ENCODE measurements around the gene COL11A1.
A peak's percentile ranks its signal among the peaks of the same experiment; 100 is the strongest.

COL11A1 gene

GRCh38 chr1:103111926-103112325, 3.6 kb upstream of the COL11A1 start:
- H3K4me1 ChIP-seq (ENCODE audit: control insufficient read depth, insufficient read depth, low read length): peaks cover 3% of the 10 kb centered on the region

GRCh38 chr1:103110701-103111100, 2.4 kb upstream of the COL11A1 start:
- H3K27ac ChIP-seq (ENCODE audit: low read depth, low read length): no peak overlapping the region
- H3K4me3 ChIP-seq (ENCODE audit: low read length): no peak overlapping the region
- H3K4me1 ChIP-seq (ENCODE audit: control insufficient read depth, insufficient read depth, low read length): peaks cover 3% of the 10 kb centered on the region
- H3K36me3 ChIP-seq (ENCODE audit: control insufficient read depth, insufficient read depth, low read length): no peaks in the 10 kb centered on the region
- no peak overlapping the region for H3K9ac ChIP-seq (ENCODE audit: low read length)
- H3K27me3 ChIP-seq (ENCODE audit: control insufficient read depth, insufficient read depth, low read length): no peaks in the 10 kb centered on the region

More at GRCh38 chr1:103111926-103112325, 3.6 kb upstream of the COL11A1 start:
- Histone ChIP-seq H3K27ac (ENCODE audit: low read depth, low read length) (no peak overlapping the region), H3K4me3 (ENCODE audit: low read length) (no peak overlapping the region), H3K36me3 (ENCODE audit: control insufficient read depth, insufficient read depth, low read length) (no peaks in the 10 kb centered on the region), H3K27me3 (ENCODE audit: control insufficient read depth, insufficient read depth, low read length) (no peaks in the 10 kb centered on the region), H3K9ac (ENCODE audit: low read length) (no peak overlapping the region)

- Histone ChIP-seq H3K4me3 (ENCODE audit: low read length) (no peak overlapping the region), H3K27me3 (ENCODE audit: control insufficient read depth, insufficient read depth, low read length) (no peaks in the 10 kb centered on the region), H3K36me3 (ENCODE audit: control insufficient read depth, insufficient read depth, low read length) (no peaks in the 10 kb centered on the region)
Observed at GRCh38 chr1:103109311-103109920, 1.1 kb upstream of the COL11A1 start.

GRCh38 chr1:103107741-103108375, 464 bp downstream of the COL11A1 start:
- Histone ChIP-seq H3K9ac (ENCODE audit: low read length) (no peak overlapping the region), H3K27ac (ENCODE audit: low read depth, low read length) (no peak overlapping the region), H3K27me3 (ENCODE audit: control insufficient read depth, insufficient read depth, low read length) (no peaks in the 10 kb centered on the region), H3K4me3 (ENCODE audit: low read length) (peak overlapping the region; percentile 60), H3K4me1 (ENCODE audit: control insufficient read depth, insufficient read depth, low read length) (peaks cover 3% of the 10 kb centered on the region), H3K36me3 (ENCODE audit: control insufficient read depth, insufficient read depth, low read length) (no peaks in the 10 kb centered on the region)

More at GRCh38 chr1:103109311-103109920, 1.1 kb upstream of the COL11A1 start:
- H3K27ac ChIP-seq (ENCODE audit: low read depth, low read length): no peak overlapping the region
- no peak overlapping the region for H3K9ac ChIP-seq (ENCODE audit: low read length)
- peaks cover 3% of the 10 kb centered on the region for H3K4me1 ChIP-seq (ENCODE audit: control insufficient read depth, insufficient read depth, low read length)

- Histone ChIP-seq H3K4me1 (ENCODE audit: control insufficient read depth, insufficient read depth, low read length) (peaks cover 3% of the 10 kb centered on the region), H3K36me3 (ENCODE audit: control insufficient read depth, insufficient read depth, low read length) (no peaks in the 10 kb centered on the region), H3K4me3 (ENCODE audit: low read length) (peak overlapping the region; percentile 60), H3K27ac (ENCODE audit: low read depth, low read length) (no peak overlapping the region), H3K27me3 (ENCODE audit: control insufficient read depth, insufficient read depth, low read length) (no peaks in the 10 kb centered on the region), H3K9ac (ENCODE audit: low read length) (no peak overlapping the region)
Observed at GRCh38 chr1:103106426-103107341, 1.6 kb downstream of the COL11A1 start.

GRCh38 chr1:103101399-103101798, 6.9 kb downstream of the COL11A1 start:
- no peak overlapping the region for H3K27ac ChIP-seq (ENCODE audit: low read depth, low read length)
- H3K36me3 ChIP-seq (ENCODE audit: control insufficient read depth, insufficient read depth, low read length): no peaks in the 10 kb centered on the region
- no peak overlapping the region for H3K4me3 ChIP-seq (ENCODE audit: low read length)
- H3K4me1 ChIP-seq (ENCODE audit: control insufficient read depth, insufficient read depth, low read length): no peaks in the 10 kb centered on the region
- no peak overlapping the region for H3K9ac ChIP-seq (ENCODE audit: low read length)
- H3K27me3 ChIP-seq (ENCODE audit: control insufficient read depth, insufficient read depth, low read length): no peaks in the 10 kb centered on the region

GRCh38 chr1:103089221-103089620, 19.1 kb downstream of the COL11A1 start:
- Histone ChIP-seq H3K36me3 (ENCODE audit: control insufficient read depth, insufficient read depth, low read length) (no peaks in the 10 kb centered on the region), H3K9ac (ENCODE audit: low read length) (no peak overlapping the region)

GRCh38 chr1:103087256-103087655, 21.1 kb downstream of the COL11A1 start:
- no peak overlapping the region for H3K9ac ChIP-seq (ENCODE audit: low read length)
- H3K36me3 ChIP-seq (ENCODE audit: control insufficient read depth, insufficient read depth, low read length): no peaks in the 10 kb centered on the region
- H3K27ac ChIP-seq (ENCODE audit: low read depth, low read length): no peak overlapping the region
- no peaks in the 10 kb centered on the region for H3K4me1 ChIP-seq (ENCODE audit: control insufficient read depth, insufficient read depth, low read length)
- no peaks in the 10 kb centered on the region for H3K27me3 ChIP-seq (ENCODE audit: control insufficient read depth, insufficient read depth, low read length)
- H3K4me3 ChIP-seq (ENCODE audit: low read length): no peak overlapping the region

More at GRCh38 chr1:103089221-103089620, 19.1 kb downstream of the COL11A1 start:
- Histone ChIP-seq H3K4me3 (ENCODE audit: low read length) (no peak overlapping the region), H3K27me3 (ENCODE audit: control insufficient read depth, insufficient read depth, low read length) (no peaks in the 10 kb centered on the region), H3K27ac (ENCODE audit: low read depth, low read length) (no peak overlapping the region), H3K4me1 (ENCODE audit: control insufficient read depth, insufficient read depth, low read length) (no peaks in the 10 kb centered on the region)

- H3K4me3 ChIP-seq (ENCODE audit: low read length): no peak overlapping the region
- H3K9ac ChIP-seq (ENCODE audit: low read length): no peak overlapping the region
- no peak overlapping the region for H3K27ac ChIP-seq (ENCODE audit: low read depth, low read length)
- no peaks in the 10 kb centered on the region for H3K4me1 ChIP-seq (ENCODE audit: control insufficient read depth, insufficient read depth, low read length)
- H3K27me3 ChIP-seq (ENCODE audit: control insufficient read depth, insufficient read depth, low read length): no peaks in the 10 kb centered on the region
- H3K36me3 ChIP-seq (ENCODE audit: control insufficient read depth, insufficient read depth, low read length): no peaks in the 10 kb centered on the region
Observed at GRCh38 chr1:103084181-103084580, 24.1 kb downstream of the COL11A1 start.

GRCh38 chr1:103075316-103076000, 32.9 kb downstream of the COL11A1 start:
- no peaks in the 10 kb centered on the region for H3K36me3 ChIP-seq (ENCODE audit: control insufficient read depth, insufficient read depth, low read length)
- no peak overlapping the region for H3K4me3 ChIP-seq (ENCODE audit: low read length)
- H3K4me1 ChIP-seq (ENCODE audit: control insufficient read depth, insufficient read depth, low read length): no peaks in the 10 kb centered on the region
- no peak overlapping the region for H3K27ac ChIP-seq (ENCODE audit: low read depth, low read length)
- H3K27me3 ChIP-seq (ENCODE audit: control insufficient read depth, insufficient read depth, low read length): no peaks in the 10 kb centered on the region
- H3K9ac ChIP-seq (ENCODE audit: low read length): no peak overlapping the region

- no peaks in the 10 kb centered on the region for H3K4me1 ChIP-seq (ENCODE audit: control insufficient read depth, insufficient read depth, low read length)
- no peaks in the 10 kb centered on the region for H3K27me3 ChIP-seq (ENCODE audit: control insufficient read depth, insufficient read depth, low read length)
- H3K4me3 ChIP-seq (ENCODE audit: low read length): no peak overlapping the region
- H3K27ac ChIP-seq (ENCODE audit: low read depth, low read length): no peak overlapping the region
- no peaks in the 10 kb centered on the region for H3K36me3 ChIP-seq (ENCODE audit: control insufficient read depth, insufficient read depth, low read length)
- no peak overlapping the region for H3K9ac ChIP-seq (ENCODE audit: low read length)
Observed at GRCh38 chr1:103074224-103074623, 34.1 kb downstream of the COL11A1 start.

GRCh38 chr1:103069201-103069600, 39.1 kb downstream of the COL11A1 start:
- no peak overlapping the region for H3K9ac ChIP-seq (ENCODE audit: low read length)
- no peaks in the 10 kb centered on the region for H3K36me3 ChIP-seq (ENCODE audit: control insufficient read depth, insufficient read depth, low read length)
- no peak overlapping the region for H3K27ac ChIP-seq (ENCODE audit: low read depth, low read length)
- H3K4me3 ChIP-seq (ENCODE audit: low read length): no peak overlapping the region
- no peaks in the 10 kb centered on the region for H3K27me3 ChIP-seq (ENCODE audit: control insufficient read depth, insufficient read depth, low read length)
- H3K4me1 ChIP-seq (ENCODE audit: control insufficient read depth, insufficient read depth, low read length): no peaks in the 10 kb centered on the region
